ENCODE data around the gene FBXL3.

DNA sequence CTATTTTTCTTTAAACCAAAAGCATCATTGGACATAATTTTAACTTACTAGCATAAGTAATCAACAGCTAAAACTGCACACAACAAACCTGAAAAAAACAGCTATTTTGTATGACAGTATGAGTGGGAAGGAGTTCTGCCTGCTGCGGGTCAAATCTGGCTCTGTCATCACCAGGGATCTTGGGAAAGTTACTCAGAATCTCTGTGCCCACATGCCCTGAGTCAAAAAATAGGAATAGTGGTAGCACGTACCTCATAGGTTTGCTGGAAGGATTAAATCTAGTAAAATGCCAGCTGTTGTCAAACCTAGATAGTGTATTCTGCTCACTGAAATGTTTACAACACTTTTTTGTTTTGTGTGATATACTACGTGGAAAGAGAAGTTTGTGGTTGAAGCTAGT, 33.9 kb downstream of the FBXL3 start:
- no peak for TF ChIP-seq SP1 (IDR thresholded peaks at IDR 0.05)
- TF ChIP-seq CTCF (IDR thresholded peaks at IDR 0.05; ENCODE audit: low read depth, low read length, missing input control), result no peak
- TF ChIP-seq, protein P1, sequence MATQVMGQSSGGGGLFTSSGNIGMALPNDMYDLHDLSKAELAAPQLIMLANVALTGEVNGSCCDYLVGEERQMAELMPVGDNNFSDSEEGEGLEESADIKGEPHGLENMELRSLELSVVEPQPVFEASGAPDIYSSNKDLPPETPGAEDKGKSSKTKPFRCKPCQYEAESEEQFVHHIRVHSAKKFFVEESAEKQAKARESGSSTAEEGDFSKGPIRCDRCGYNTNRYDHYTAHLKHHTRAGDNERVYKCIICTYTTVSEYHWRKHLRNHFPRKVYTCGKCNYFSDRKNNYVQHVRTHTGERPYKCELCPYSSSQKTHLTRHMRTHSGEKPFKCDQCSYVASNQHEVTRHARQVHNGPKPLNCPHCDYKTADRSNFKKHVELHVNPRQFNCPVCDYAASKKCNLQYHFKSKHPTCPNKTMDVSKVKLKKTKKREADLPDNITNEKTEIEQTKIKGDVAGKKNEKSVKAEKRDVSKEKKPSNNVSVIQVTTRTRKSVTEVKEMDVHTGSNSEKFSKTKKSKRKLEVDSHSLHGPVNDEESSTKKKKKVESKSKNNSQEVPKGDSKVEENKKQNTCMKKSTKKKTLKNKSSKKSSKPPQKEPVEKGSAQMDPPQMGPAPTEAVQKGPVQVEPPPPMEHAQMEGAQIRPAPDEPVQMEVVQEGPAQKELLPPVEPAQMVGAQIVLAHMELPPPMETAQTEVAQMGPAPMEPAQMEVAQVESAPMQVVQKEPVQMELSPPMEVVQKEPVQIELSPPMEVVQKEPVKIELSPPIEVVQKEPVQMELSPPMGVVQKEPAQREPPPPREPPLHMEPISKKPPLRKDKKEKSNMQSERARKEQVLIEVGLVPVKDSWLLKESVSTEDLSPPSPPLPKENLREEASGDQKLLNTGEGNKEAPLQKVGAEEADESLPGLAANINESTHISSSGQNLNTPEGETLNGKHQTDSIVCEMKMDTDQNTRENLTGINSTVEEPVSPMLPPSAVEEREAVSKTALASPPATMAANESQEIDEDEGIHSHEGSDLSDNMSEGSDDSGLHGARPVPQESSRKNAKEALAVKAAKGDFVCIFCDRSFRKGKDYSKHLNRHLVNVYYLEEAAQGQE (IDR thresholded peaks at IDR 0.05), result no peak
- TF ChIP-seq TAF1 (conservative IDR thresholded peaks at IDR 0.05), result no peak
- no peak for TF ChIP-seq MAX (IDR thresholded peaks at IDR 0.05)
- TF ChIP-seq FOXA1 (IDR thresholded peaks at IDR 0.05), result no peak
- no peak for TF ChIP-seq HNF4G (IDR thresholded peaks at IDR 0.05)
- no peak for TF ChIP-seq JUND (IDR thresholded peaks at IDR 0.05)
- TF ChIP-seq GABPA (IDR thresholded peaks at IDR 0.05 in 1 of 2, conservative IDR thresholded peaks at IDR 0.05 in 1 of 2), result no peak
- no peak for TF ChIP-seq ATF3 (IDR thresholded peaks at IDR 0.05)
- no peak for TF ChIP-seq YY1 (IDR thresholded peaks at IDR 0.05)

Measured in liver (tissue), 3 donors.